HG03175 (cell line): ENCODE results near the gene GOLGA2.

ENCODE experiments used
- ATAC-seq: cut with Tn5 transposase; IDR thresholded peaks from one replicate; pipeline ENCODE4 v1.9.1; 2021; ENCODE audit warnings: mild to moderate bottlenecking, moderate library complexity; ENCODE audit not compliant: unreplicated experiment

GOLGA2 gene, protein sequence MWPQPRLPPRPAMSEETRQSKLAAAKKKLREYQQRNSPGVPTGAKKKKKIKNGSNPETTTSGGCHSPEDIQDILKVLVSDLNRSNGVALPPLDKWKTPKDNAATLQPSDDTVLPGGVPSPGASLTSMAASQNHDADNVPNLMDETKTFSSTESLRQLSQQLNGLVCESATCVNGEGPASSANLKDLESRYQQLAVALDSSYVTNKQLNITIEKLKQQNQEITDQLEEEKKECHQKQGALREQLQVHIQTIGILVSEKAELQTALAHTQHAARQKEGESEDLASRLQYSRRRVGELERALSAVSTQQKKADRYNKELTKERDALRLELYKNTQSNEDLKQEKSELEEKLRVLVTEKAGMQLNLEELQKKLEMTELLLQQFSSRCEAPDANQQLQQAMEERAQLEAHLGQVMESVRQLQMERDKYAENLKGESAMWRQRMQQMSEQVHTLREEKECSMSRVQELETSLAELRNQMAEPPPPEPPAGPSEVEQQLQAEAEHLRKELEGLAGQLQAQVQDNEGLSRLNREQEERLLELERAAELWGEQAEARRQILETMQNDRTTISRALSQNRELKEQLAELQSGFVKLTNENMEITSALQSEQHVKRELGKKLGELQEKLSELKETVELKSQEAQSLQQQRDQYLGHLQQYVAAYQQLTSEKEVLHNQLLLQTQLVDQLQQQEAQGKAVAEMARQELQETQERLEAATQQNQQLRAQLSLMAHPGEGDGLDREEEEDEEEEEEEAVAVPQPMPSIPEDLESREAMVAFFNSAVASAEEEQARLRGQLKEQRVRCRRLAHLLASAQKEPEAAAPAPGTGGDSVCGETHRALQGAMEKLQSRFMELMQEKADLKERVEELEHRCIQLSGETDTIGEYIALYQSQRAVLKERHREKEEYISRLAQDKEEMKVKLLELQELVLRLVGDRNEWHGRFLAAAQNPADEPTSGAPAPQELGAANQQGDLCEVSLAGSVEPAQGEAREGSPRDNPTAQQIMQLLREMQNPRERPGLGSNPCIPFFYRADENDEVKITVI

DNA sequence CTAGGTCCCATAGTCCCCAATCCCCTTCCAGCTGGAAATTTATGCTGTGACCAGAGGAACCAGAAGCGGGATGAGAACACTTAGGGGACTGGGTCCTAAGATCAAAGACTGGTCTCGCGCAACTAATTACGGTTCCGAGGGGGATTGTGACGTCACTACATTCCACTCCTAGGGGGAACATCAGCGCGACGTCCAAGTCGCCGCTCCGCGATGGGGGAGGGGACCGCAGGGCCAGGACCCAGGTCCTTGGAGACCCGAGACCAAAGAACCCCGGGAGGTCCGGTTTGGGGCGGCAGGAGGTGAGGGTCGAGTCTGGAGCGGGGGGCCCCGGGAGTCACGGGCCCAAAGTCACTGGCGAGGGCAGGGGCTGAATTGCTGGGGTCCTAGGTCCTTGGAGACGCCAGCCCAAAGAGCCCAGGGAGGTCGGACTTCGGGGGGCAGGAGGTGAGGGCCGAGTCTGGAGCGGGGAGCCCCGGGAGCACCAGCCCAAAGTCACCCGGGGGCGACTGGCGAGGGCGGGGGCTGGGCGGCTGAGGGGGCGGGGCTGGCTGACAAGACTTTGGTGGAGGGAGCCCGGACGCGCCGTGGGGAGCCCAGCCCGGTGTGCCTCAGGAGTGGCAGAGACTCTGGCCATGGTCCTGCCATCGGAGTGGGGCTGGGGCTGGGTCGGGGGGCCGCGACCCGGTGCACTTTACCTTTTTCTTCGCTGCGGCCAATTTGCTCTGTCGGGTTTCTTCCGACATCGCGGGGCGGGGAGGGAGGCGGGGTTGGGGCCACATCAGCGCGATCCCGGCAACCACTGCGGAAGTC, at the start of gene GOLGA2:
TSS of gene GOLGA2 (minus strand) at position 810 of the 810 bp plus-strand sequence. CDS start at position 779, 31 bp downstream.
- ATAC-seq, result peak; percentile 48

- ATAC-seq, result no peak
These were observed 48.6 kb upstream of the GOLGA2 start for GRCh38 chr9:128324401-128324800.

GRCh38 chr9:128323791-128324190, 48.0 kb upstream of the GOLGA2 start:
- ATAC-seq, result no peak

GRCh38 chr9:128323212-128323730, 47.5 kb upstream of the GOLGA2 start:
- no peak for ATAC-seq

- ATAC-seq, result peak; percentile 82
These were observed 46.8 kb upstream of the GOLGA2 start, which contains the start of the genes COQ4 and TRUB2 for GRCh38 chr9:128322404-128323211. TSS of gene COQ4 (plus strand) at chr9:128322839. CDS start at chr9:128322859, 20 bp downstream. TSS of gene TRUB2 (minus strand) at chr9:128322447. CDS start at chr9:128322408, 39 bp downstream.

GRCh38 chr9:128321879-128322403, 46.1 kb upstream of the GOLGA2 start:
- ATAC-seq, result peak; percentile 6

DNA sequence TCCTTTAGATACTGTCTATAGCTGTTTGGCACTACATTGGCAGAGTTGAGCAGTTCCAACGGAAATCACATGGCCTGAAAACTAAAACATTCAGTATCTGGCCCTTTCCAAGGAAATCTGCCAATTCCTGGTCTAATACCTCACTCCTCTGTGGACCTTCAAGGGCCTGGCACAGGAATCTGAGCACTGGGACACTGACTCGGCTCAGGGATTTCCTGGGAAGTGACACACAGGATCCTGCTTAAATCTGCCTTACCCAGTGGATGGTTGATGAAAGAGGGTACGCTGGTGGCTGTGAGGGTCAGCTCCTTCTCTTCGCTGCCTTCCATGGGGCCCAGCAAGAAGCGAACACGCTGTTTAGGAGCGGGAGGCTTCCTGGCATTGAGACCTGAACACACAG, 45.5 kb upstream of the GOLGA2 start:
- no peak for ATAC-seq

- ATAC-seq, result no peak
These were observed 41.8 kb upstream of the GOLGA2 start for GRCh38 chr9:128317629-128318028.

GRCh38 chr9:128316421-128316820, 40.6 kb upstream of the GOLGA2 start:
- no peak for ATAC-seq

- ATAC-seq, result no peak
These were observed 38.9 kb upstream of the GOLGA2 start for GRCh38 chr9:128314697-128315096.

DNA sequence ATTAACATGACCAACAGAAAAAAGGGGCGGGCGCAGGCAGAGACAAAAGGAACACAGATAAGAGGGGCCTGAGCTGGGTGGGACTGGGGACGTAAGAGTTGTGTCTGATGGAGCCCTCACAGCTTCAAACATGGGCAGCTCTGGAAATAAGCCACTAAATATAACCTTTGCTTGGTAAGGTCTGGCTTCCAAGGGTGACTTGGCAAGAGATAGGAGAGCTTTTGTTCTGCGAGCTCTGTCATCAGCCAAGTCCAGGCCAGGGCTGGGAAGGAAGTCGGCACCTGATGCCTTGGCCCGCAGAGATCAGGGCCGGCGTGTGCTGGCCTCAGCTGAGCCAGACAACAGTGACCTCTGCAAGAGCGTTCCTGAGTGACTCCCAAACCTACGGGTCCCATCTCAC, 34.7 kb upstream of the GOLGA2 start:
- ATAC-seq, result no peak

GRCh38 chr9:128309551-128309950, 33.7 kb upstream of the GOLGA2 start:
- no peak for ATAC-seq

GRCh38 chr9:128304971-128305288, 29.1 kb upstream of the GOLGA2 start:
- ATAC-seq, result no peak

- no peak for ATAC-seq
These were observed 28.5 kb upstream of the GOLGA2 start for GRCh38 chr9:128304136-128304970.

DNA sequence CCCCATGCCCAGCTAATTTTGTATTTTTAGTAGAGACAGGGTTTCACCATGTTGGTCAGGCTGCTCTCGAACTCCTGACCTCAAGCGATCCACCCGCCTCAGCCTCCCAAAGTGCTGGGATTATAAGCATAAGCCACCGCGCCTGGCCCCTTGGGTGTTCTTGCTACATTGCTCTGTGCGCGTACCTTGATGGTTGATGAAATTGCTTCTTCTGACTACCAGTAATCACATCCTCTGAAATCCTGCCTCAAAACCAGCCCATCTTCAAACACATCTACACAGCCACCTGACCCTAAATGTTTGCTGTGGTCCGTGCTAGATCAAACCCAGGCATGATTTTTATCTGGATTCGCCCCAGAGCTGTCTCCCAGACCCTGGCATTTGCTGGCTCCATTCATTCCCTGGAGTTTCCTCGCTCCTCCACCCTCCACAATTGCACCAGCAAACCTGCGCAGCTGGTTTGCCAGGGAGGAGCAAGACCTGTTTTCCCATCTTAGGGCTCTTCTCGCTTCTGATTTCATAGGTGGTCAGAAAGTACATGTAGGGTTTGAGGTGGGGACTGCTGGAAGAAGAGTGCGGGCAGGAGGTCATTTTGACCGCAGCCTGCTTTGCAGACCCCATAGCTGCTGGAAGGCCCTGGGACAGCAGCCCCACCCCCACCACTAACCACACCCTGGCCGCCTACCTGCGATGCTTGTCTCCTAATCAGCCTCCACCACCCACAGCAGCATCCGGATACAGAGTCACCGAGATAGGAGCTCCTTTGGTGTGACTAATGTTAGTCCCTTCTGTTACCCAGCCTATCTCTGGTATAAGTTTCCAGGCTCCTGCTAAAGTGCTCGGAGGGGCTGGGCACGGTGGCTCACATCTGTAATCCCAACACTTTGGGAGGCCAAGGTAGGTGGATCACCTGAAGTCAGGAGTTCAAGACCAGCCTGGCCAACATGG, 23.0 kb upstream of the GOLGA2 start:
- no peak for ATAC-seq

DNA sequence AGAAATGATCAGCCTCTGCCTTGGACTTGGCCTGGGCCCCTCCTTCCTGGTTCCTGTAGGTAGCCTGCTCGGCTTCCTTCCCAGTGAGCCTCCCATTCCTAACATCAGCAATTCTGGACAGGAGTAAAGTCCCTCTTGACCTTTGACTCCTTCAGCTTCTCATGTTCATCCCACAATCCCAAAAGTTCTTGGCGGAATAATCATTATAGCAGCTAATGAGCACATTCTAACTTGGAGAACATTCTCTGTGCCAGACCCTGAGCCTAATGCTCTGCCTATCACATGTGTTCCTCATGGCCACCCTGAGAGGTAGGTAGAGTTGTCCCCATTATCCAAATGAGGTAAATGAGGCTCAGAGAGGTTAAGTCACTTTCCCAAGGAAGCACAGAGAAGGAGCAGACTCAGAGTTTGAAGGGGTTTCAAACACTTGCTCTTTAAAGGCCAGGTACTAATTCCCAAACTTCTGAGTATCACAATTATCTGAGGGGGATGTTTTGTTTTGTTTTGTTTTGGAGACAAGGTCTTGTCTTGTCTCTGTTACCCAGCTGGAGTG, 21.5 kb upstream of the GOLGA2 start:
- ATAC-seq, result no peak
